ENCODE results near the gene ST3GAL5. TPM values are rescaled to one million over a fixed set of nuclear protein-coding genes. Genes with fewer than 3 reads are reported as not detected.

The ST3GAL5 gene
- total and polyA plus RNA-seq, 10 donors: 18.7 to 124 (median 74.1) TPM

DNA sequence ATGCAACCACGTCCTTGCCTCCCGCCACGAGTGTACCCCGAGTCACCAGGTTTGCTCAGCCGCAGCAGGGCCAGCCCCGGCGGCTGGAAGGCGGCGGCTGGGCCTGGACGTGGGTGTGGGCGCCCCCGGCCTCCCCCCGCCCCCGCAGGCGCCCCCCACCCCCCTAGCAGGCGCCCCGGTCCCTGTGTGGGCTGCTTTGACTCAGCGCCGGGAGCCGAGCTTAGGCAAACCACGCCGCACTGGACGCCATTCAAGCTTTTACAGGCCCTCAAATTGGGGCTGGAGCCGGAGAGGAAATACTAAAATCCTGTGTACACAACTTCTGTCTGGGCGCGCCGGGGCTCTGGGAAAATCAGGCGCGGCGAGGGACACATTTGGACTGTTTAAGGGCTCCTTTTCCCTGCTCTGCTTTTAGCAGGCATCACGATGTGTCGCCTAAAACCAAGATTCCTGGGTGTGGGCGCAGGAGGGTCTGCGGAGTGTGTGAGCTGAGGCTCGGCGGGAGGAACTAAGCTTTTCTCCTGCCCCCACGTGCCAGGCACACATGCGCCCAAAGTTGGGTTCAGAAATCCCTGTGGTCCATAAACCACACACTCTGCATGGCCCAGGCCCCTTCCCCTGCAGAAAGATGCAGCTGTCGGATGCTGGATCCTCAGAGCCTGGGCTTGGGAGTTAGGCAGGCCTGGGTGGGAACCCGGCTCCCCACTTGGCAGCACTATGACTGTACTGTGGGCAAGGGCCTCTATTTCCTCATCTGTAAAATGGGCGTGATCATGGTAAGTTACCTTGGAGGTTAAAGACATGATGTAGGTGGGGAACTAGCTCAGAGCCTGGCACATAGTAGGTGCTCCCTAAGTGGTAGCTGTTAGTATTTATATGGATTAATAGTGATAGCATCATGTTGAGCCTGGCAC, 77.4 kb downstream of the ST3GAL5 start:
- H3K27ac ChIP-seq: peak overlapping the region in 1 of 8 donors; percentile 42
- peaks cover 0 to 9% (median 2%) of the 10 kb centered on the region in 6 donors for H3K4me1 ChIP-seq
- no peak overlapping the region for H3K4me3 ChIP-seq
- DNase-seq: no peak
- H3K9me3 ChIP-seq: no peaks in the 10 kb centered on the region
- TF ChIP-seq POLR2A (IDR thresholded peaks at IDR 0.05) (no peak), POLR2AphosphoS5 (IDR thresholded peaks at IDR 0.05) (no peak)
- TF ChIP-seq, protein P1, sequence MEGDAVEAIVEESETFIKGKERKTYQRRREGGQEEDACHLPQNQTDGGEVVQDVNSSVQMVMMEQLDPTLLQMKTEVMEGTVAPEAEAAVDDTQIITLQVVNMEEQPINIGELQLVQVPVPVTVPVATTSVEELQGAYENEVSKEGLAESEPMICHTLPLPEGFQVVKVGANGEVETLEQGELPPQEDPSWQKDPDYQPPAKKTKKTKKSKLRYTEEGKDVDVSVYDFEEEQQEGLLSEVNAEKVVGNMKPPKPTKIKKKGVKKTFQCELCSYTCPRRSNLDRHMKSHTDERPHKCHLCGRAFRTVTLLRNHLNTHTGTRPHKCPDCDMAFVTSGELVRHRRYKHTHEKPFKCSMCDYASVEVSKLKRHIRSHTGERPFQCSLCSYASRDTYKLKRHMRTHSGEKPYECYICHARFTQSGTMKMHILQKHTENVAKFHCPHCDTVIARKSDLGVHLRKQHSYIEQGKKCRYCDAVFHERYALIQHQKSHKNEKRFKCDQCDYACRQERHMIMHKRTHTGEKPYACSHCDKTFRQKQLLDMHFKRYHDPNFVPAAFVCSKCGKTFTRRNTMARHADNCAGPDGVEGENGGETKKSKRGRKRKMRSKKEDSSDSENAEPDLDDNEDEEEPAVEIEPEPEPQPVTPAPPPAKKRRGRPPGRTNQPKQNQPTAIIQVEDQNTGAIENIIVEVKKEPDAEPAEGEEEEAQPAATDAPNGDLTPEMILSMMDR (IDR thresholded peaks at IDR 0.05 in 8 of 11, conservative IDR thresholded peaks at IDR 0.05 in 3 of 11): no peak
- H3K27me3 ChIP-seq (replicated peaks in 1 of 7): peaks cover 0 to 25% (median 0%) of the 10 kb centered on the region in 7 donors
- intact Hi-C loops (cut with DNase I; ENCODE audit: low total_unique reads): loop anchor here (10.0 kb wide), 1 partner anchor 177 kb away; no protein-coding TSS in a partner anchor
- H3K36me3 ChIP-seq: no peaks in the 10 kb centered on the region
- WGBS, 5 donors: 44 to 76% (median 59%) methylated on average over 21 to 41 of the region's 41 CpGs

DNA sequence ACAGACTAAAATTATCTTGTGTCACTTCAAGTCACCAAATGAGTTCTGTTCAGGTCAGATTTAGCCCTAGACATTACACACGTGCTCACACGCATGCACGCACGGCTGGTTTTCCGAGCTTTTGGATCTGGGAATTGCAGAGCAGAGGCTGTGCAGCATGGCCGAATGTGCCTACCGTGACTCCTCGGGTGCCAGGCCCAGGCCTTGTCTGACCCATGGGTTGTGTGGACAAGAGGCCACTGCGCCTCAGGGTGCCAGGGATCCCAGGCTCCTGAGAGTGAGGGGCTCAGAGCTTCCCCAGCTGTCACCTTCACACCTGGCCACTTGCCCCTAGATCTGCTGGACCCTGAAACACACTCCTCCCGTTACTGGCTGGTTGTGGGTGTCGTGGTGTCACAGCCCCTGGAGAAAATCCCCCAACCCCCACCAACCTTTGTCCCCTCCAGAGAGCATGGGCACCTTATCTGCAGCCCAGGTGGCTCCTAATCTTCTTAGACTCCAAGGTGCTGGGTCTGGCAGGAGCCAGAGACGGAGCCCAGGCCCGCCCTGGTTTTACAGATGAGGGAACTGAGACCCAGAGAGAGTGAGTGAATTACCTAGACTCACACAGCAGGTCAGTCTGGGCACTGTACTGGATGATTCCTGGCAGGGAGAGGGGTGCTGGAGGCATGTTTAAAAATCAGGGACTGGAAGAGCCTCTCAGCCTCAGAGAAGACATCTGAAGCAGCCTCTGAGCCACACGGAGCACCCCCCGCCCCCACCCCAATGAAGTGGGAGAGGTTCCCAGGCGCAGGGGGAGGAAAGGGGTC, 78.2 kb downstream of the ST3GAL5 start:
- Histone ChIP-seq H3K9me3 (no peaks in the 10 kb centered on the region), H3K36me3 (no peaks in the 10 kb centered on the region), H3K4me3 (no peak overlapping the region), H3K27me3 (replicated peaks in 1 of 7) (peaks cover 0 to 25% (median 0%) of the 10 kb centered on the region in 7 donors), H3K4me1 (peaks cover 0 to 9% (median 2%) of the 10 kb centered on the region in 6 donors), H3K27ac (peak overlapping the region in 1 of 8 donors; percentile 42)
- no peak for TF ChIP-seq POLR2AphosphoS5 (IDR thresholded peaks at IDR 0.05)
- TF ChIP-seq, protein P1 (IDR thresholded peaks at IDR 0.05 in 8 of 11, conservative IDR thresholded peaks at IDR 0.05 in 3 of 11): no peak
- no peak for TF ChIP-seq POLR2A (IDR thresholded peaks at IDR 0.05)
- intact Hi-C loops (cut with DNase I; ENCODE audit: low total_unique reads): loop anchor here (10.0 kb wide), 1 partner anchor 176 kb away; no protein-coding TSS in a partner anchor
- DNase-seq: no peak
- WGBS, 5 donors: 84 to 88% (median 84%) methylated on average over 14 to 16 of the region's 16 CpGs

DNA sequence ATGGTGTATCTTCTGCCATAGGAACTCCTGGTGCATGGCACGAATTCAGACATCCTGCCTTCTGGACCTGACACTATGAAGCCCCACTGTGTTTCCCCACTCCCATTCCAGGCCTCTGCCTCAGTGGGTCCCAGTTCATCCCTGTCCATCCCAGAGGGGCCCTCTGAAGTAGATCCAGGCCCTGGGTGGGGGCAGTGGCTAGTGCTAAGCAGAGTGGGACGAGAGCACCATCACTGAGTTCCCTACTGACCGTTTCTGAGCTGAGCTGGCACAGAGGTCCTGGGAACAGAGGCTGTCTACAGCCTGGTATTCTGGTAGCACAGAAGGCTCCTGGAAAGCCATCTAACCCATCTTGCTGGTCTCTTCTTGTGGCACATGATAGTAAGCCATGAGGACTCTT, 81.0 kb downstream of the ST3GAL5 start:
- H3K9me3 ChIP-seq: no peaks in the 10 kb centered on the region
- intact Hi-C loops (cut with DNase I; ENCODE audit: low total_unique reads): no loop called here
- H3K36me3 ChIP-seq: no peaks in the 10 kb centered on the region
- H3K27me3 ChIP-seq (replicated peaks in 1 of 7): peaks cover 0 to 20% (median 0%) of the 10 kb centered on the region in 7 donors
- no peak for TF ChIP-seq POLR2AphosphoS5 (IDR thresholded peaks at IDR 0.05)
- TF ChIP-seq, protein P1 (IDR thresholded peaks at IDR 0.05 in 8 of 11, conservative IDR thresholded peaks at IDR 0.05 in 3 of 11): no peak
- TF ChIP-seq POLR2A (IDR thresholded peaks at IDR 0.05): no peak
- DNase-seq: peak; percentile 43
- no peak overlapping the region for H3K4me3 ChIP-seq
- WGBS, 5 donors: 85 to 97% (median 89%) methylated on average over 3 of the region's 3 CpGs
- no peak overlapping the region for H3K27ac ChIP-seq
- H3K4me1 ChIP-seq: peaks cover 0 to 12% (median 8%) of the 10 kb centered on the region in 6 donors
